B cell (primary cell): Measurements from ENCODE around the gene PNPLA1. TPM values are rescaled to one million over a fixed set of nuclear protein-coding genes. Genes with fewer than 3 reads are reported as not detected.

ENCODE experiments used
- ATAC-seq: fragments of 200-7000 bp; cut with Tn5 transposase; one replicate; pipeline ENCODE4 v1.10.0; 2021; ENCODE audit warnings: low read depth, mild to moderate bottlenecking, moderate number of reproducible peaks, moderate library complexity
- CTCF ChIA-PET: fragments of 350-600 bp; sonication (Branson Sonifier 250); formaldehyde crosslinking; loops from one replicate; lab custom pipeline; 2021; ENCODE audit warnings: antibody characterized with exemption, inconsistent platforms; lab: Charles Lee
- POLR2A ChIA-PET: fragments of 350-600 bp; sonication (Branson Sonifier 250); formaldehyde crosslinking; loops from one replicate; lab custom pipeline; 2021; ENCODE audit warnings: antibody characterized with exemption; lab: Charles Lee
- DNase-seq: peaks from one replicate; pipeline ENCODE4 v3.0.0; 2013
- H2AFZ ChIP-seq: 2 replicates; pipeline ENCODE4 v1.6.1; 2012; ENCODE audit warnings: mild to moderate bottlenecking, low read depth, low read length; ENCODE audit not compliant: insufficient read depth, poor library complexity, severe bottlenecking
- H3K27ac ChIP-seq, 2 donors: 1 replicate in 1 of 2; 2 replicates in 1 of 2; pipeline ENCODE4 v1.5.1; 2012 to 2013; ENCODE audit warnings: low read length in 2 of 2, mild to moderate bottlenecking in 2 of 2, moderate library complexity in 1 of 2
- H3K27me3 ChIP-seq, 4 experiments: fragments of 200-600 bp in 1 of 4; sonication (generic) in 1 of 4; replicated peaks in 1 of 4; 1 replicate in 2 of 4; 2 replicates in 2 of 4; pipeline versions ENCODE4 v1.6.1 to v1.7.0; 2013 to 2016; ENCODE audit warnings: low read length in 3 of 4, mild to moderate bottlenecking in 2 of 4, mixed read lengths in 1 of 4, moderate library complexity in 1 of 4; ENCODE audit not compliant: insufficient read depth in 4 of 4, control insufficient read depth in 3 of 4; ENCODE audit errors: control extremely low read depth in 1 of 4
- H3K36me3 ChIP-seq, 2 experiments: replicated peaks in 1 of 2; 1 replicate in 1 of 2; 2 replicates in 1 of 2; pipeline versions ENCODE4 v1.6.1 to v1.7.1; 2013; ENCODE audit warnings: low read length in 1 of 2; ENCODE audit not compliant: insufficient read depth in 2 of 2, control insufficient read depth in 1 of 2; ENCODE audit errors: control extremely low read depth in 1 of 2, extremely low read depth in 1 of 2
- H3K4me1 ChIP-seq, 2 donors: fragments of 200-600 bp in 1 of 2; sonication (generic) in 1 of 2; 1 replicate in 1 of 2; 2 replicates in 1 of 2; pipeline versions ENCODE4 v1.5.1 to v1.6.1; 2013 to 2017; ENCODE audit warnings: low read length in 2 of 2; ENCODE audit not compliant: control insufficient read depth in 2 of 2, insufficient read depth in 2 of 2
- H3K4me2 ChIP-seq: replicated peaks from 2 replicates; pipeline ENCODE3; 2012; ENCODE audit warnings: mild to moderate bottlenecking, low read depth, low read length; ENCODE audit not compliant: poor library complexity, severe bottlenecking
- H3K4me3 ChIP-seq, 5 experiments: fragments of 200-600 bp in 1 of 5; sonication (generic) in 1 of 5; 1 replicate in 3 of 5; 2 replicates in 2 of 5; pipeline versions ENCODE4 v1.5.1 to v1.7.0; 2011 to 2016; ENCODE audit warnings: low read length in 4 of 5, mild to moderate bottlenecking in 4 of 5, low read depth in 2 of 5, control low read depth in 1 of 5, moderate library complexity in 1 of 5; ENCODE audit not compliant: insufficient read depth in 1 of 5; ENCODE audit errors: control extremely low read depth in 1 of 5, extremely low read depth in 1 of 5
- H3K79me2 ChIP-seq: fragments of 200-600 bp; sonication (generic); one replicate; pipeline ENCODE4 v1.6.0; 2016; ENCODE audit warnings: low read length; ENCODE audit not compliant: control insufficient read depth, insufficient read depth
- H3K9ac ChIP-seq: fragments of 200-600 bp; sonication (generic); 2 replicates; pipeline ENCODE4 v1.6.1; 2017; ENCODE audit warnings: mild to moderate bottlenecking, low read length, moderate library complexity
- H3K9me3 ChIP-seq, 3 donors: one replicate each; pipeline versions ENCODE4 v1.6.1 to v1.7.1; 2013; ENCODE audit warnings: low read length in 2 of 3; ENCODE audit not compliant: control insufficient read depth in 2 of 3, insufficient read depth in 1 of 3; ENCODE audit errors: control extremely low read depth in 1 of 3
- H4K20me1 ChIP-seq: 2 replicates; pipeline ENCODE4 v1.6.0; 2012; ENCODE audit warnings: mild to moderate bottlenecking, low read length; ENCODE audit not compliant: insufficient read depth, control insufficient read depth, poor library complexity, severe bottlenecking
- H3K27ac Mint-ChIP-seq: one replicate; pipeline ENCODE4 v1.8.0; 2021; ENCODE audit warnings: mixed read lengths
- H3K27me3 Mint-ChIP-seq: one replicate; pipeline ENCODE4 v1.8.0; 2021; ENCODE audit warnings: mixed read lengths
- H3K4me1 Mint-ChIP-seq: one replicate; pipeline ENCODE4 v1.8.0; 2021; ENCODE audit warnings: mixed read lengths
- H3K4me3 Mint-ChIP-seq: one replicate; pipeline ENCODE4 v1.8.0; 2021; ENCODE audit warnings: mixed read lengths
- H3K9me3 Mint-ChIP-seq: one replicate; pipeline ENCODE4 v1.8.0; 2022; ENCODE audit warnings: mixed read lengths; ENCODE audit not compliant: insufficient read depth
- EZH2 ChIP-seq: IDR thresholded peaks from 2 replicates; pipeline ENCODE4 v1.6.1; 2012; ENCODE audit warnings: borderline replicate concordance, low read depth, mild to moderate bottlenecking, moderate library complexity, low read length; ENCODE audit not compliant: insufficient read depth, poor library complexity, severe bottlenecking
- WGBS: methylation state at CpG from one replicate; pipeline ENCODE4 v1.1.5; 2013; ENCODE audit warnings: missing lambda C conversion rate; ENCODE audit not compliant: insufficient coverage; 5-methylcytosine and 5-hydroxymethylcytosine counted together
- intact Hi-C: fragments of 100-400 bp; cut with micrococcal nuclease; formaldehyde crosslinking; loops from one replicate; pipeline ENCODE4 v1.10.0; 2022
- polyA plus RNA-seq: library from polyadenylated mRNA; depleted of rRNA; stranded (reverse); fragments of >200 nt; gene quantifications from 2 replicates; pipeline ENCODE4 v1.2.3, GENCODE V29; 2012
- total RNA-seq, 2 donors: library from RNA; stranded (reverse); fragments of 120-200 nt in 1 of 2; gene quantifications; 1 replicate in 1 of 2; 2 replicates in 1 of 2; pipeline versions ENCODE4 v1.2.3 to v1.2.4, GENCODE V29; 2013 to 2022
- TF ChIP-seq, protein P1 (sequence below): fragments of 200-600 bp; IDR thresholded peaks from one replicate; pipeline ENCODE4 v1.8.0; 2022; ENCODE audit warnings: antibody characterized with exemption, mild to moderate bottlenecking

PNPLA1 gene
- total and polyA plus RNA-seq, 2 donors (not counting 1 experiment from before 2014, with no cell fraction given) = 0.12 TPM; not detected in 1

DNA sequence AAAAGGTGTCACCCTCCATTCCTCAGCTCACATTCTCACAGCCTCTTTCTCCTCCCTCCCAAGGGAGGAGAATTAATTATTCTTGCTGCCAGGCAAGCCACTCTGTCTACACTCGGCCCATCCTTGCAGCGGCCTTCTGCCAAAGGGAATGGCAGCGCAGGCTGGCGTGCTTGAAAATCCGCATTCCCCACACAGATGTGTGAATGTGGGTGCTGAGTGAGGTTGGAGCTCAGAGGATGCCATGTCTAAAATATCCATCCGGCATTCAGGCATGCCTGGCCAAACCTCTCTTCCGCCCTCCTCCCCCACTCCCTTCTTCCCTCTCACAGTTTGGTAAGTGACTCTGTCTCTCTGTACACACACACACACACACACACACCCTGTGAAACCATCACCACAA, 27.7 kb downstream of the PNPLA1 start:
- Histone ChIP-seq H3K9me3 (no peaks in the 10 kb centered on the region), H3K27ac (no peak overlapping the region), H3K4me2 (no peak overlapping the region), H4K20me1 (no peaks in the 10 kb centered on the region), H3K36me3 (no peaks in the 10 kb centered on the region), H3K79me2 (no peaks in the 10 kb centered on the region), H3K4me1 (no peaks in the 10 kb centered on the region), H3K27me3 (peaks cover 0 to 6% (median 1%) of the 10 kb centered on the region in 4 experiments), H3K9ac (no peak overlapping the region), H2AFZ (no peak overlapping the region), H3K4me3 (no peak overlapping the region)
- 90% methylated on average over 2 of the region's 7 CpGs for whole genome bisulfite sequencing
- CTCF ChIA-PET = no interaction called here
- no peak for TF ChIP-seq EZH2
- TF ChIP-seq, protein P1, sequence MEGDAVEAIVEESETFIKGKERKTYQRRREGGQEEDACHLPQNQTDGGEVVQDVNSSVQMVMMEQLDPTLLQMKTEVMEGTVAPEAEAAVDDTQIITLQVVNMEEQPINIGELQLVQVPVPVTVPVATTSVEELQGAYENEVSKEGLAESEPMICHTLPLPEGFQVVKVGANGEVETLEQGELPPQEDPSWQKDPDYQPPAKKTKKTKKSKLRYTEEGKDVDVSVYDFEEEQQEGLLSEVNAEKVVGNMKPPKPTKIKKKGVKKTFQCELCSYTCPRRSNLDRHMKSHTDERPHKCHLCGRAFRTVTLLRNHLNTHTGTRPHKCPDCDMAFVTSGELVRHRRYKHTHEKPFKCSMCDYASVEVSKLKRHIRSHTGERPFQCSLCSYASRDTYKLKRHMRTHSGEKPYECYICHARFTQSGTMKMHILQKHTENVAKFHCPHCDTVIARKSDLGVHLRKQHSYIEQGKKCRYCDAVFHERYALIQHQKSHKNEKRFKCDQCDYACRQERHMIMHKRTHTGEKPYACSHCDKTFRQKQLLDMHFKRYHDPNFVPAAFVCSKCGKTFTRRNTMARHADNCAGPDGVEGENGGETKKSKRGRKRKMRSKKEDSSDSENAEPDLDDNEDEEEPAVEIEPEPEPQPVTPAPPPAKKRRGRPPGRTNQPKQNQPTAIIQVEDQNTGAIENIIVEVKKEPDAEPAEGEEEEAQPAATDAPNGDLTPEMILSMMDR = no peak
- Mint-ChIP-seq H3K4me1 (peaks cover 3% of the 10 kb centered on the region), H3K9me3 (no peaks in the 10 kb centered on the region), H3K27ac (no peak overlapping the region), H3K4me3 (no peak overlapping the region), H3K27me3 (peaks cover 35% of the 10 kb centered on the region)
- intact Hi-C loops = no loop called here
- ATAC-seq (no peak), DNase-seq (no peak)
- POLR2A ChIA-PET = no interaction called here

- Mint-ChIP-seq H3K27me3 (peaks cover 35% of the 10 kb centered on the region), H3K27ac (no peak overlapping the region), H3K4me3 (no peak overlapping the region), H3K9me3 (no peaks in the 10 kb centered on the region), H3K4me1 (peaks cover 5% of the 10 kb centered on the region)
- no peaks in the 10 kb centered on the region for H3K4me1 ChIP-seq
- H3K36me3 ChIP-seq = no peaks in the 10 kb centered on the region
- H3K9me3 ChIP-seq = no peaks in the 10 kb centered on the region
- TF ChIP-seq, protein P1 = no peak
- TF ChIP-seq EZH2 = no peak
- intact Hi-C loops = no loop called here
- no peak overlapping the region for H3K27ac ChIP-seq
- no peaks in the 10 kb centered on the region for H3K79me2 ChIP-seq
- H2AFZ ChIP-seq = no peak overlapping the region
- ChIA-PET CTCF (interaction anchor here (1.2 kb wide), 2 partner anchors 11 to 62 kb away, joined by 3 to 5 read pairs; no protein-coding TSS in a partner anchor), POLR2A (no interaction called here)
- H3K4me3 ChIP-seq = no peak overlapping the region
- ATAC-seq (no peak), DNase-seq (no peak)
- H4K20me1 ChIP-seq = no peaks in the 10 kb centered on the region
- no peak overlapping the region for H3K9ac ChIP-seq
- H3K4me2 ChIP-seq = no peak overlapping the region
- H3K27me3 ChIP-seq = peaks cover 0 to 6% (median 1%) of the 10 kb centered on the region in 4 experiments
- WGBS = no CpG with 5 or more reads among the region's 4 CpGs
Observed at GRCh38 chr6:36298027-36298426, 28.2 kb downstream of the PNPLA1 start.
